ENCODE results near the gene EPN3.
A peak's percentile ranks its signal among the peaks of the same experiment; 100 is the strongest.

The EPN3 gene

GRCh38 chr17:50549969-50550368, 17.4 kb downstream of the EPN3 start:
- no peak for DNase-seq (ENCODE audit: low read depth, low spot score)

- no peak for DNase-seq (ENCODE audit: low read depth, low spot score)
These were observed 18.3 kb downstream of the EPN3 start for GRCh38 chr17:50550661-50551432.

DNA sequence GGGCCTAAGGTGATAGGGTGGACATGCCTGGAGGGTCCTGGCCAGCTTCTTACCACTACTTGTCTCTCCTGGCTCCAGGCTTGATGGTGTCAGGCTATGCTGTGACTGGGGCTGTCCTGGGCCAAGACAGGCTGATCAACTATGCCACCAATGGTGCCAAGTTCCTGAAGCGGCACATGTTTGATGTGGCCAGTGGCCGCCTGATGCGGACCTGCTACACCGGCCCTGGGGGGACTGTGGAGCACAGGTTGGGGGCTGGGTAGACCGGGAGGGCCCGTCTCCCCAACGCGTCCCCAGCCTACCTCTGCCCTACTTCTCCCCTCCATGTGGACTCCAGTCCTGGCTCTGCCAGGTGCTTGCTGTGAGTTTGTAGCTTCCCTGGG, 18.9 kb downstream of the EPN3 start:
- DNase-seq (ENCODE audit: low read depth, low spot score), result no peak

- no peak for DNase-seq (ENCODE audit: low read depth, low spot score)
These were observed 19.3 kb downstream of the EPN3 start for GRCh38 chr17:50551884-50552283.

DNA sequence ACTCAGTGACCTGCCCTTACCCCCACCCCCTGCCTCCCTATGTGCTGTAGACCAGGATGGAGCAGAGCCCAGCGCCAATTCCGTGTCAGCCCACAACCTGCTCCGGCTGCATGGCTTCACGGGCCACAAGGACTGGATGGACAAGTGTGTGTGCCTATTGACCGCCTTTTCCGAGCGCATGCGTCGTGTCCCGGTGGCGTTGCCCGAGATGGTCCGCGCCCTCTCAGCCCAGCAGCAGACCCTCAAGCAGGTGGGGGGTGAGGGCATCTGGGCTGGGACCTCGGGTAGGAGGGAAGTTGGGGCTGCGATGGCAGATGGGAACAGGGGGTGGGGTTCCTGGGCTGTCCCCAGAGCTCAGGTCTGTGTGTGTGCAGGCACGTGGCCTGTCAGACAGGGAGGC, 21.7 kb downstream of the EPN3 start:
- no peak for DNase-seq (ENCODE audit: low read depth, low spot score)

DNA sequence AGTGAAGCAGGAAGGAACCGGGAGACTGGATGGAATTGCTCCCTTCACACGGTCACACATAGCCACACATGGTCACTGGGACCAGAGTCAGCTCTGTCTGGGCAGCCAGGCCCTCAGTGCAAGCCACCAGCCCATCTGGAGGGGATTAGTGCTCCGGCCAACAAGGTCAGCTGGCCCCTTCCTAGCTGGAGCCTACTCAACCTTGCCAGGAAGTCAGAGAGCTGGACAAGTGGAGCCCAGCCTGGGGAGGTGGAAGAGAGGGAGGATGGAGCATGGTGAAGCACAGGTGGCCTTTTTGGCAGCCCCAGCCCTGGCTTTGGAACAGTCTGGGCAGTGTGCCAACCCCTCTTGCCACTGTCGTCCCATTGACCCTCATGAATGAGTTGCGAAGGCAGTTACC, 24.3 kb downstream of the EPN3 start:
- no peak for DNase-seq (ENCODE audit: low read depth, low spot score)

- DNase-seq (ENCODE audit: low read depth, low spot score), result no peak
These were observed 25.1 kb downstream of the EPN3 start for GRCh38 chr17:50557630-50558029.

DNA sequence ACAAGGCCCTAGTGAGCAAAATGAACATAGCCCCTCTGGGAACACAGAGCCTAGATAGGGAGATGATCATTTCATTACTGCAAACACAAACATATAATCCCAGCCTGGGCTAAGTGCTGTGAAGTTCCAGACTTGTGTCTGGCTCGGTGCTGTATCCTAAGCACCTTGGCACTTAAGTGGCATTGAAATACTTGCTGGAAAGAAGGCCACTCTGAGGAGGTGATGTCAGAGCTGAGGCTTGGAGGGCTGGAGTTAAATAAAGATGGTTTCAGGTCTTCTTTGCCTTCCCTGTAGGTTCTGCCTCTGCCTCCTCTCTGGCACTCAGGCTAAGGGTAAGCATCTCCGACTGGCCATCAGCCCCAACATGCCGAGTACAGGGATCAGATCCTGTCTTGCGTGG, 25.6 kb downstream of the EPN3 start:
- DNase-seq (ENCODE audit: low read depth, low spot score), result no peak

DNA sequence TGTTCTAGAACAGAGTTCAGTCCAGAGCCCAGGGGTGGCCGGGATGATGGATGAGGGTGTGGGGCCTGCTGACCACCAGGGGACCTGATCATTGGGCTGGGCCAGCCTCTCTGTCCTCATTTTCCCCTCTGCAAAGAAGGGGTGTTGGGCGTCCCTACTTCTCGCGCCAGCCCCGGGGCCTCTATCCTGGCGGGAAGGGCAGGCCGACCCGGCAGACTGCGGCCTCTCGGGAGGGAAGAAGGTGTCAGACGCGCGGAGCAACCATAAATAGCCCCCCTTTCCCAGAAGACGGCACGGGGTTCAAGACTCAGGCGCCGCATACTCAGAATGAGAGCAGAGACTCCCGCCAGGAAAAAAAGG, 26.0 kb downstream of the EPN3 start:
- no peak for DNase-seq (ENCODE audit: low read depth, low spot score)

DNA sequence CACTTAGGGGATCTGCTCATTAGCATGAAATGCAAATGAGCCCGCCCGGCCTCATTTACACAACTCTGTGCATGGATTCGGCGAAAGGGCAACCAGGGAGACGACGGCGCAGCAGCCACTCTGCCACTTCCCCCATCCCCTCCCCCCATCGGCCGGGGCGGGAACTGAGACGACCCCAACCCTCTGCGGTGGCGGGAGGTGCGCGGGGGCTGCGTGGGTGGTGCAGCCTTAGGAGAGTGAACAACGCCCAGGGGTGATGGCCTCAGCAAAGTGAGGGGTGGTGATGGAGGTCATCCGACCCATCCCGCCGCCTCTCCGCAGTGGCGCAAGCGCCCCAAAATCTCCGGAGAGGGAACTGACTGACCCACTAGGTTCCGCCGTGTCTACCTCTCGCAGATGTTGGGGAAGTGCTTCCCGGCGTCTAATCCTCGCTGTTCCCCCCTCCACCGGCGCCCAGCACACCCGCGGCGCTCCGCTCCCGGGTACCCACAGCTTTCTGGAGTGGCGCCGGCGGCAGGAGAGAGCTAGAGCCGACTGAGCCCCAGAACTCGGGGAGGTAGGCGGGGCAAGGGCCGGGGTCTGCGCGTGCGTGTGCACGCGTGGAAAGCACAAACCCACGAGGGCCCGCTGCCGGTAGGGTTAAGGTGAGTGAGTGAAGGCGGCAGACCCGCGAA, 26.5 kb downstream of the EPN3 start:
- no peak for DNase-seq (ENCODE audit: low read depth, low spot score)

GRCh38 chr17:50559674-50560184, 27.2 kb downstream of the EPN3 start:
- DNase-seq (ENCODE audit: low read depth, low spot score), result no peak

DNA sequence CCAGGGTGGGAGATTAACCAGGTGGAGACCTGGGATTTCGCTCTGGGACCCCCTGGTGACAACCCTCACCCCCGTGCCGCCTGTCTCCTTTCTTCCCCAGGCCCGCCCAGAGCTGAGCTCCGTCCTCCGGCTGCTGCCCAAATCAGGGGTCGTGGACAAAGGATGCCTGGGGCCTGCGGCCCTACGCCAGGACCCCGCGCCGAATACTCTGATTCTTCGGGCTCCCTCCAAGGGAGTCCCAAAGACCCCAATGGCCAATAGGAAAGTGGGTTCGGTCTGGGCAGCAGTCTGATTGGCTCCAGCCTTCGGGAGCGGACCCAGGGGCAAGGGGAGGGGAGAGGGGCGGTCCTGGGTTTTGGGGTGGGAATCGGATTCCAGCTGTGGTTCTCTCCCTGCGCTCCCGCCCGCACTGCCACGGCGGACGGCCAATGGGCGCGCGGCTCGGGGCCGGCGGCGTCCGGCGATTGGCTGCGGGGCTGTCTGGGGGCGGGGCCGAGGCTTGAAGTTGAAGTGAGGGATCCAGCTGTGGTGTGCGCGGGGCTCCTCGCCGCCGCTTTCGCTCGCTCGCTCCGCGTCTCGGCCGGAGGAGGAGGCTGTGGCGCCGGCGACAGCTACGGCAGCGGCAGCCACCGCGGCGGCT, 27.8 kb downstream of the EPN3 start, which contains the start of gene CACNA1G:
TSS of gene CACNA1G (plus strand) at position 531 of the 640 bp plus-strand sequence. CDS start 745 bp downstream, outside the sequence.
- peak; percentile 73 for DNase-seq (ENCODE audit: low read depth, low spot score)

DNA sequence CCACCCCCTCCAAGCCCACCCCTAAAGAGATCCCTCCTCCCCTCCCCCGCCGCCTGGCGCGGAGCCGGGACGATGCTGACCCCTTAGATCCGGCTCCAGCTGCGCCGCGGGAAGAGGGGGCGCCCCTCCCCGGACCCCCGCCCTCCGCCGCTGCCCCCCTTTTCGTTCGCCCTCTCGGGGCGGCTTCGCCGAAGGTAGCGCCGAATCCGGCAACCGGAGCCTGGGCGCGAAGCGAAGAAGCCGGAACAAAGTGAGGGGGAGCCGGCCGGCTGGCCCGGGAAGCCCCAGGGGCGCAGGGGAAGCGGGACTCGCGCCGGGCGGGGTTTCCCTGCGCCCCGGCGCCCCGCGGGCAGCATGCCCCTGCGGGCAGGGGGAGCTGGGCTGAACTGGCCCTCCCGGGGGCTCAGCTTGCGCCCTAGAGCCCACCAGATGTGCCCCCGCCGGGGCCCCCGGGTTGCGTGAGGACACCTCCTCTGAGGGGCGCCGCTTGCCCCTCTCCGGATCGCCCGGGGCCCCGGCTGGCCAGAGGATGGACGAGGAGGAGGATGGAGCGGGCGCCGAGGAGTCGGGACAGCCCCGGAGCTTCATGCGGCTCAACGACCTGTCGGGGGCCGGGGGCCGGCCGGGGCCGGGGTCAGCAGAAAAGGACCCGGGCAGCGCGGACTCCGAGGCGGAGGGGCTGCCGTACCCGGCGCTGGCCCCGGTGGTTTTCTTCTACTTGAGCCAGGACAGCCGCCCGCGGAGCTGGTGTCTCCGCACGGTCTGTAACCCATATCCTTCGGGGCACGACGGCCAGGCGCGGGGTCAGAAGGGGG, 28.6 kb downstream of the EPN3 start:
- DNase-seq (ENCODE audit: low read depth, low spot score), result no peak

DNA sequence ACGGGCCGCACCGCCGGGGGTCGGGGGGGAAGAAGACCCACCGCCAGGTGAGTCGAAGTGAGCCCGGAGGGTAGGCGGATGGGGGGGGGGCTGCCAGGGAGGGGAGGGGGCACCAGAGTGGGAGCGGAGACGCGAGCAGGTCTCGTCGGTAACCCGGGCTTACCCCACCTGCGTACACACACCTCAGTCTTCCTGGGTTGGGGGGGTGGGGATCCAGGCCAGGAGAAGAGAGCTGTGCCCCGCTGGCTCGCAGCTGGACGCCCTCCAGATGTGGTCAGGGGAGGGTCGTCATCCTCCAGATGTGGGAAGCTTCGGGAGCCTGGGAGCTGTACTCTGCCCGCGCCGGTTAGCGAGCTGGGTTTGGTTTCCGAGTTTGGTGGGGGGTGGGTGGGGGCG, 29.2 kb downstream of the EPN3 start:
- DNase-seq (ENCODE audit: low read depth, low spot score), result no peak

DNA sequence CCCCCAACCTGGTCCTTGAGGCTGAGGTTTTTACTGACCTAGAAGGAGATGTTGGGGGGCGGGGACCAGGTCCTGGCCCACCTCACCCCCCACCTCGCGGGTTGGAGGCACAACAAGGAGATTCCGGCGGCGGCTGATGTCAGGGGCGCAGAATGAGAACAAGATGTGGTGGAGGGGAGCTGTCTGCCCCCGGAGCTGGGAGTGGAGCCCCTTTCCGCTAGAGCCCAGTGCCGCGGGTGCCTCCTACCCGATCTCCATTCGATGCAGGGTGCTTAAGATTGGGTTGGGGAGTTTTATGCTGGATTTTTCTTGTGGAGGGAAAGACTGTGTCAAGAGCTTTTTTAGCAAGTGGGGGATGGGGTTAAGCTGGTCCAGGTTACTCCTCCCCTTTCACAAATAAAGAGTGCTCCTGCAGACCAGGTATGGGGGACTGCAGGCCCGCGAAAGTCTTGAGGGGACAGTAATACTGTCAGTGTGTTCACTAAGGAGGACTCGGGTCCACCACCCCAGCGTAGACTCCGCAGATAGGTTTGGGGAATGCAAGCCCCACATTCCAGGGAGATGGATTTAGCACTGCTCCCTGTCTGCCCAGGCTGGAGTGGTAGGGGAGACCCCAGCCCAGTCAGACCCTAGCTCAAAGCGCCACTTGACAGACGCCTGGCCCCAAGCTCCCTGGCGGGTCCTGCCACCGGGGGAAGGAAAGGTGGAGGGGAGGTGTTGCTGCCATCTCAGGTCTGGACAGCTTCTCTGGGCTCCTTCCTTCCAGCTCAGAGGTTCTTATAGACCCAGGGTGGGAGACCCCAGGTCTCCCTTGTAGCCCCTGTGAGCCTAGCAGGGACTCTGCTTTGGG, 29.9 kb downstream of the EPN3 start:
- DNase-seq (ENCODE audit: low read depth, low spot score), result no peak

GRCh38 chr17:50563092-50563511, 30.6 kb downstream of the EPN3 start:
- DNase-seq (ENCODE audit: low read depth, low spot score), result no peak

DNA sequence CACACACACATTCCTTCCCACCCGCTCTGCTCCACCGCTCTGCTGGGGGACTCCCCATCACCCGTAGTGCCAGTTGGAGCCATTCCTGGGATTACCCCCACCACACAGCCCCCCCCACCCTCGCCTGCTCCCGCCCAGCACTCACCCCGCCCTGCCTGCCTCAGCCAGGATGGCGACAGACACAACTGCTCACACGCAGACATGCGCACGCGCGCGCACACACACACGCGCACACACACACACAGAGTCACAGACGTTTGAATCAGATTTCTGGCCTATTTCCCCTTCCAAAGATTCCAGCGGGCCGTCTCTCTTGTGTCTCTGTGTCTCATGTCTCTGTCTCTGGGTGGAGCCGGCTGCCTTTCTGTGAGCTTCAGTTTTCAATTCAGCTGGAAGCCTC, 32.4 kb downstream of the EPN3 start:
- DNase-seq (ENCODE audit: low read depth, low spot score), result no peak

GRCh38 chr17:50565402-50566350, 33.1 kb downstream of the EPN3 start:
- no peak for DNase-seq (ENCODE audit: low read depth, low spot score)

DNA sequence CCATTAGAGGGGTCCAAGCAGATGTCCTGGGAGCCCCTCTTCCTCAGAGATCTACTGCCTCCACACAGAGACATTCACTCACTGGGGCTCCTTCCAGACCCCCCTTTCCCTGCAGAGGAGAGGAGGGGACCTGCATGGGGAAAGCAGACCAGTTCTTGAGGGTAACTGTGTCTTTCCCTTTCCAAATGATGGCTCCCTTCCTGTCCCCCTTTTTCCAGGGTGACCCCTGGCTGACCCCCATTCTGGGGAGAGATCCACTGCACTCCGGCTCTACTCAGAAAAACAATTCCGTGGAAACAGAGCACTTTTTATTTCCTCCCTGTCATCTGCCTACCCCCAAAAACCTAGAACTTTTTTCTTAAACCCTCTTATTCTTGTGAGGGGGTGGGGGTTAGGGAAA, 34.4 kb downstream of the EPN3 start:
- DNase-seq (ENCODE audit: low read depth, low spot score), result no peak

- no peak for DNase-seq (ENCODE audit: low read depth, low spot score)
These were observed 36.1 kb downstream of the EPN3 start for GRCh38 chr17:50568659-50569058.

All from activated naive CD8-positive, alpha-beta T cell treated with anti-CD3 and anti-CD28 coated beads, Interleukin-2, amount 50 U/mL, for 16 hours (primary cell).